Lung (tissue), 12 donors: ENCODE data around the gene AKR1A1. TPM values are rescaled to one million over a fixed set of nuclear protein-coding genes. Genes with fewer than 3 reads are reported as not detected.

Experiments
- ATAC-seq: fragments of 200-7000 bp; cut with Tn5 transposase; one replicate; pipeline ENCODE4 v1.9.1; 2020; ENCODE audit warnings: moderate number of reproducible peaks; ENCODE audit not compliant: insufficient read depth, low FRiP score
- DNase-seq, 3 donors: peaks; one replicate each; pipeline ENCODE4 v3.0.0-alpha.2; 2013 to 2017
- H3K27ac ChIP-seq, 2 donors: one replicate each; pipeline ENCODE4 v1.5.1; 2013; ENCODE audit warnings: mild to moderate bottlenecking in 2 of 2, moderate library complexity in 2 of 2, control low read depth in 1 of 2, inconsistent platforms in 1 of 2, low read depth in 1 of 2, low read length in 1 of 2
- H3K27me3 ChIP-seq, 3 donors: one replicate each; pipeline ENCODE4 v1.5.1; 2013; ENCODE audit warnings: low read length in 2 of 3; ENCODE audit not compliant: control insufficient read depth in 3 of 3, insufficient read depth in 3 of 3
- H3K36me3 ChIP-seq, 4 donors: one replicate each; pipeline ENCODE4 v1.5.1; 2013; ENCODE audit warnings: low read length in 4 of 4, mild to moderate bottlenecking in 1 of 4, moderate library complexity in 1 of 4; ENCODE audit not compliant: control insufficient read depth in 4 of 4, insufficient read depth in 4 of 4
- H3K4me1 ChIP-seq, 5 donors: one replicate each; pipeline ENCODE4 v1.5.1; 2013; ENCODE audit warnings: low read length in 5 of 5, mild to moderate bottlenecking in 2 of 5, moderate library complexity in 1 of 5; ENCODE audit not compliant: control insufficient read depth in 5 of 5, insufficient read depth in 5 of 5
- H3K4me3 ChIP-seq: one replicate; pipeline ENCODE4 v1.5.1; 2013; ENCODE audit warnings: mild to moderate bottlenecking, control low read depth, moderate library complexity
- H3K9ac ChIP-seq, 2 donors: one replicate each; pipeline ENCODE4 v1.5.1; 2013; ENCODE audit warnings: low read length in 2 of 2, control low read depth in 1 of 2; ENCODE audit not compliant: insufficient read depth in 1 of 2
- H3K9me3 ChIP-seq, 4 donors: one replicate each; pipeline ENCODE4 v1.5.1; 2013; ENCODE audit warnings: low read length in 3 of 4, mild to moderate bottlenecking in 1 of 4, moderate library complexity in 1 of 4; ENCODE audit not compliant: control insufficient read depth in 4 of 4, insufficient read depth in 3 of 4
- CTCF ChIP-seq: IDR thresholded peaks from 2 replicates; pipeline ENCODE4 v1.5.1; 2012; ENCODE audit warnings: mild to moderate bottlenecking; ENCODE audit errors: control extremely low read depth, extremely low read depth
- WGBS, 2 donors: extraction: QIAGEN DNeasy Blood & Tissue Kit; methylation state at CpG; one replicate each; pipeline ENCODE4 v1.1.7; 2013; 5-methylcytosine and 5-hydroxymethylcytosine counted together
- polyA plus RNA-seq, 2 donors: library from polyadenylated mRNA; stranded (reverse); fragments of 200-250 nt; gene quantifications; one replicate each; pipeline ENCODE4 v1.2.1, GENCODE V29; 2013
- total RNA-seq, 2 donors: library from RNA; depleted of rRNA in 1 of 2; stranded (reverse); fragments of >200 nt in 1 of 2; gene quantifications; one replicate each; pipeline ENCODE4 v1.2.1, GENCODE V29; 2014 to 2021
- donor health status: control.
- donor health status: control.
- donor health status: Bipolar disorder and iron deficiency.
- donor health status: healthy.
- donor health status: DM: yes; HTN: yes; CAD: no.

The AKR1A1 gene
- total and polyA plus RNA-seq, 4 donors = 92.6 to 214 (median 210) TPM

- WGBS, 2 donors = 60 to 71% methylated on average over 4 of the region's 4 CpGs
- Histone ChIP-seq H3K27me3 (no peaks in the 10 kb centered on the region), H3K9me3 (no peaks in the 10 kb centered on the region), H3K4me3 (no peak overlapping the region), H3K9ac (no peak overlapping the region), H3K36me3 (peaks cover 0 to 31% (median 27%) of the 10 kb centered on the region in 4 donors), H3K4me1 (peaks cover 0 to 7% (median 0%) of the 10 kb centered on the region in 5 donors), H3K27ac (no peak overlapping the region)
- no peak for ATAC-seq
- no peak for DNase-seq
- TF ChIP-seq CTCF = no peak
These were observed 18.9 kb downstream of the AKR1A1 start for GRCh38 chr1:45569571-45569961.

- DNase-seq (peak; percentile 71 to 84 (median 75)), ATAC-seq (peak; percentile 89)
- no peaks in the 10 kb centered on the region for H3K9me3 ChIP-seq
- H3K27me3 ChIP-seq = no peaks in the 10 kb centered on the region
- WGBS, 2 donors = 14 to 18% methylated on average over 8 of the region's 8 CpGs
- no peak overlapping the region for H3K4me3 ChIP-seq
- no peak overlapping the region for H3K27ac ChIP-seq
- no peak overlapping the region for H3K9ac ChIP-seq
- peaks cover 0 to 31% (median 27%) of the 10 kb centered on the region in 4 donors for H3K36me3 ChIP-seq
- TF ChIP-seq CTCF = peak; percentile 99
- H3K4me1 ChIP-seq = peaks cover 0 to 7% (median 0%) of the 10 kb centered on the region in 5 donors
These were observed 19.4 kb downstream of the AKR1A1 start for GRCh38 chr1:45569962-45570581.

- ATAC-seq (no peak), DNase-seq (no peak)
- Histone ChIP-seq H3K27me3 (no peaks in the 10 kb centered on the region), H3K4me1 (peaks cover 0 to 7% (median 0%) of the 10 kb centered on the region in 5 donors), H3K4me3 (no peak overlapping the region), H3K9me3 (no peaks in the 10 kb centered on the region), H3K27ac (no peak overlapping the region), H3K9ac (no peak overlapping the region), H3K36me3 (peaks cover 0 to 31% (median 27%) of the 10 kb centered on the region in 4 donors)
- no peak for TF ChIP-seq CTCF
- 91 to 93% methylated on average over 4 of the region's 4 CpGs for WGBS, 2 donors
These were observed 20.0 kb downstream of the AKR1A1 start for GRCh38 chr1:45570631-45571030.

- Histone ChIP-seq H3K9me3 (no peaks in the 10 kb centered on the region), H3K36me3 (peaks cover 0 to 17% (median 12%) of the 10 kb centered on the region in 4 donors), H3K27ac (no peak overlapping the region), H3K9ac (no peak overlapping the region), H3K27me3 (no peaks in the 10 kb centered on the region), H3K4me3 (no peak overlapping the region), H3K4me1 (no peaks in the 10 kb centered on the region)
- no peak for TF ChIP-seq CTCF
- ATAC-seq (no peak), DNase-seq (no peak)
- WGBS, 2 donors = 74 to 75% methylated on average over 3 of the region's 3 CpGs
These were observed 22.7 kb downstream of the AKR1A1 start for GRCh38 chr1:45573231-45573804.
